Stimulated activated CD8-positive, alpha-beta memory T cell treated with anti-CD3 and anti-CD28 coated beads, Interleukin-4, amount 100 ng/mL, for 48 hours (primary cell): Measurements from ENCODE around the gene MXD4.

Source experiments
- DNase-seq: peaks from one replicate; pipeline ENCODE4 v3.0.0-alpha.2; 2020

MXD4 gene, protein sequence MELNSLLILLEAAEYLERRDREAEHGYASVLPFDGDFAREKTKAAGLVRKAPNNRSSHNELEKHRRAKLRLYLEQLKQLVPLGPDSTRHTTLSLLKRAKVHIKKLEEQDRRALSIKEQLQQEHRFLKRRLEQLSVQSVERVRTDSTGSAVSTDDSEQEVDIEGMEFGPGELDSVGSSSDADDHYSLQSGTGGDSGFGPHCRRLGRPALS

DNA sequence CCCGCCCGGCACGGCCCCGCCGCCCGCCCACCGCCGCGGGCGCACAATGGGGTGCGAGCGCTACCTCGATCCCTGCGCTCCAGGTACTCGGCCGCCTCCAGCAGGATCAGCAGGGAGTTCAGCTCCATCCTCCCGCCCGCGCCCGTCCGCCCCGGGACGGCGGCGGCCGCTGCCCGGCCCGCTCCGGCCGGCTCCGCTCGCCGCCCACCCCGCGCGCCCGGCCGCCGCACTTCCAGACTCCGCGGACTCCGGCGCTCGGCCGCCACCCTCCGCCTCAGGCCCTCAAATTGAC, at the start of gene MXD4:
TSS of gene MXD4 (minus strand) at position 257 of the 292 bp plus-strand sequence. CDS start at position 128, 129 bp downstream.
- DNase-seq, result no peak

DNA sequence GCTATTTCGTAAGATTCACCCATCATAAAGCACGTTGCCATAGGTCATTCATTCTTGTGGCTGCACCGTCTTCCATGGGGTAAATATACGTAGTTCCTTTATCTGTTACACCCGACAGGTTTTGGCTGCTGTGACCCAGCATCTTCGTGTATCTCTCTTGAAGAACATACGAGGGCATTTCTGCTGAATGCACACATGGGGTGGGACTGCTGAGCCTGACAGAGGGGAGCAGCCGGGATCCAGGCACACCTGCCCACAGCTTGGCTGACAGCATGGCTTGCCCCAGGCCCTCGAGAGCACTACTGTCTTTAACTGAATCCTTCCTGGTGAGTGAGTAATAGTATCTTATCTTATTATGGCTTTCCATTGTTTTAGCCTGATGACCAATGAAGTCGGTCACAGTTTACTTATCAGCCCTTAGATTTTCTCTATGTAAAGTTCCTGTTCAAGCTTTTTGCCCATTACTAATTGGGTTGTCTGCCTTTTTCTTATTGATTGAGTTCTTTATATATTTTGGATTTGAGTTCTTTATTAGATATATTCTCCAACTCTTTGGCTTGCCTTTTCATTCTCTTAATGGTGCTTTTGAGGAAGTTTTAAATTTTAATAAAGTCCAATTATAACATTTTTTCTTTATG, 45.0 kb upstream of the MXD4 start:
- DNase-seq, result no peak

DNA sequence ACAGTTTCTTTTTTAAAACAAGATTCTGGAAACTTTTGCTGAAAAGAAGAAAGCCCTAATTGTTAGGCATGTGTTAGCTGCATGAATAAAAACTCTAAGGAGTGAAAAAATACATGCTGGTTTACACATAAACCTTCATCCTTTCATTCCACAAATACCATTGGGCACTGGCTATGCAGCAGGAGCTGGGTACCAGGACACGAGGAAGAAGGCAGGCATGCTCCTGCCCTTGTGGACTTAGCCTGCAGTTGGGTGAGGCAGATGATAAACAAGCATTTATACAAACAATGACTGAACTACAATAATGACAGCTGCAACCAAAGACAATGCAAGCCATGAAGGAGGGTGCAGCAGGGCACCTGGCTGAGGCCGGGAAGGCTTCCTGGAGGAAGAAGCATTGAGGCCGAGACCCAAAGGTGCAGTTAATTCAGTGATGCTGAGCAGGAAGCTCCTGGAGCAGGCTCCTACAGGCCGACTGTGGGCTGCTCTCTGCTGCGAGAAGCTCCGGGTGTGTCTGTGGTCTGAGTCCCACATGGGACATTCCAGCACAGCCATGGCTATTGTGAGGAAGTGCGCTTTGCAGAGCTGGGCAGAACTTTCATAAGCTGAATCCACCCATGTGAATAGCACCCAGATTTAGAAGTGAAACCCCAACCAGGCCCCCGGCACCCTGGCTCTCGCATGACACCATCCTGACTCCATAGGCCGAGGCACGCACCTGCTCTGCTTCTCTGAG, 44.0 kb upstream of the MXD4 start:
- no peak for DNase-seq

DNA sequence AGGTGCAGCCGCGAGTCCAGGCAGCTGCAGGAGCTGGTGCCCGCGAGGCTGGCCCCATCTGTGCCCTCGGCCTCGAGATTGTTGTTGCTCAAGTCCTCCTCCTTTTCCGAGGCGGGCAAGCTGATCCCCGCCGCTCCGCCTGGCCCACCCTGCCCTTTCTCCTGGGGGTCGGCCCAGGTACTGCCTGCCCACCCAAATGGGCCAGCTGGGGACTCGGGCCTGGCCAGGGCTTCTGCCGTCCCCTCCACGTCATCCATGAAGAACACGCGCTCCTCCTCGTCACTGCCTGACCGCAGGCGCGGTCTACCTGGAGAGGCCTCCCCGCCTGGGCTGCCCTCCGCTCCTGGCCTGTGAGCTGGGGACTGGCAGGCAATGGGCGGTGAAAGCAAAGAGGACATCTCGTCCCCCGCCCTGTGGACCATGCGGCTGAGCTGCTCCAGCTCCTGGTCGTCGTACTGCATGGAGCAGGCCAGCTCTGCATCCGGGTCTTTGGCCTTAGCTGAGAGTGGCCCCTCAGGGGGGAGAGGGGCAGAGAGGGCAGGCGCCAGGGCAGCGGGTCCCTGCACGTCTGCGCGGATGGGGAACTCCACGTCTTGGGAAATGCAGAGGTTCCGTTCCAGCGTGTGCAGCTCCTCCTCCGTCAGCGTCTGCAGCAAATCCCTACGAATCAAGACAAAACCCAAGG, 43.1 kb upstream of the MXD4 start:
- no peak for DNase-seq

DNA sequence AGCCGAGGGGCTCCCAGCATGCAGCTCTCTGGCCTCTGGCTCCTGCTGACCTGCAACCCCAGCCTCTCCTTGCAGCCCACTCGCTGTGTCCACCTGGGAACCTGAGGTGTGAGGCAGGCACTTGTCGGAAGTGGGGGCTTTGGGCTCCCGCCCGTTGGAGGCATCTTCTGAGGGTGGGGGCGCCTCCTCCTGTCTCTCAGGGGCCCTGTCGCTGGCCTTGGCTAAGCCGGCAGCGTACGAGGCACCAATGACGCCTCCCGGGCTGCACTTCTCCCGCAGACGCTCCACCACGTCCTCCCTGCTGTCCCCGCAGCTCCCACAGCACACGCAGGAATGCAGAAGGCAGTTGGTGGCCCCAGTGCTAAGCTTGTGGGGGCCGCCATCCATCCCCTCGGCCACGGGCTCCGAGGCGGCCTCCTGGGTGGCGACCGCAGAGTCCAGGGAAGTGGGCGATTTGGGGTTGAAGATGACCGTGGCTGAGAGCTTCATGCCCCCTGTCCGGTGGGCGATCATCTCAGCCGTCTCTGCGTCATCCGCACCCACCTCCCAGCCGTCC, 42.5 kb upstream of the MXD4 start:
- DNase-seq, result no peak

DNA sequence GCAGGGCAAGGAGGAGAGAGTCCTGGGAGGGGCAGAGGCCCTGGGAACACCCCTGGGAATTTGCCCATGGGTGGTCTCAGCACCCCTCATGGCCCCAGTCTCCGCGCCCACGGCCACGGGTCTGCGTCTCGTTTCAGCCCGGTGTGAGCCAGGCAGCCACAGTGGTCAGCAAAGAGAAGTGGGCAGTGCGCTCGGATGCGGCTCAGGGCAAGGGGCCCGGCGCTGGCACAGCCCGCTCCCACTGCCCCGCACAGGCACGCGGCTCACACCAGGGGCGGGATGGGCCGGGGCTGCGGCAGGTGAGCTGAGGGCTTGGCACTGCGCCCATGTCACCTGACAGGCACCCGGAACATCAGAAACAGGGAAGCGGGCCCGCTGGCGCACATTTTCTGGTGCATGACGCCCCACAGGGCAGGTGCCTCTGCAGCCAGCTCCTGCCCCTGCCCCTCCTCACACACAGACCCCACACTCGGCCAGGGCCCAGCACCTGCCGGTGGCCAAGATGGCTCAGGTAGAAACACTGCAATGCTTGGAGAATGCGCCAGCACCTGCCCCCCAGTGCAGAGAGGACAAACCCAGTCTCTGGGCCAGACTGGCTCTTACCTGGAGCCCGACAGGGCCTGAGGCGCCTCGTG, 41.9 kb upstream of the MXD4 start:
- DNase-seq, result no peak

DNA sequence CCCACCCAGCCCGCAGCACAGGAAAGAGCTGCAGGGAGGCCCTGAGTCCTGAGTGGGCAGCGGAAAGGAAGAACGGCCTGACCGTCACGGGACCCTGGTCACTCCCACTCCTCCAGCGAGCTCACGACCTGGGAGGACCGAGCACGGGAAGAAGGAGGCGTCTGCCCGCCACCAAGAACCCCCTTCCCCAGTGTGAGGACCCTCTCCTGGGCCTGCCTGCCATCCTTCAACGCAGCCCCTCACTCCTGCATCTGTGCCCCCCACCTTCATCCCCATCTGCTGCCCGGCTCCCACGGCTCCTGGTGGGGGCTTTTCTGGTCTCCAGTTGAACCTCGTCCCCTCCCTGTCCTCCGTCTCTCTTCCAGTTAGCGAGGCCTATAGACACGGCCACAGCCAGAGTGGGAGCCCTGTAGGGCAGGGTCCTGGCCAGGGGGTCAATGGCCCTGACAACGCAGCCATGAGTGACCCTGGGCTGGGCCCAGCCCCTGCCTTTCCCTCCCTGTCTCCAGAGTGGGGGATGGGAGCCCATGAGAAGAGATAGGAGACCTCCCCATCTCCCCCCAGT, 41.3 kb upstream of the MXD4 start:
- DNase-seq, result no peak

DNA sequence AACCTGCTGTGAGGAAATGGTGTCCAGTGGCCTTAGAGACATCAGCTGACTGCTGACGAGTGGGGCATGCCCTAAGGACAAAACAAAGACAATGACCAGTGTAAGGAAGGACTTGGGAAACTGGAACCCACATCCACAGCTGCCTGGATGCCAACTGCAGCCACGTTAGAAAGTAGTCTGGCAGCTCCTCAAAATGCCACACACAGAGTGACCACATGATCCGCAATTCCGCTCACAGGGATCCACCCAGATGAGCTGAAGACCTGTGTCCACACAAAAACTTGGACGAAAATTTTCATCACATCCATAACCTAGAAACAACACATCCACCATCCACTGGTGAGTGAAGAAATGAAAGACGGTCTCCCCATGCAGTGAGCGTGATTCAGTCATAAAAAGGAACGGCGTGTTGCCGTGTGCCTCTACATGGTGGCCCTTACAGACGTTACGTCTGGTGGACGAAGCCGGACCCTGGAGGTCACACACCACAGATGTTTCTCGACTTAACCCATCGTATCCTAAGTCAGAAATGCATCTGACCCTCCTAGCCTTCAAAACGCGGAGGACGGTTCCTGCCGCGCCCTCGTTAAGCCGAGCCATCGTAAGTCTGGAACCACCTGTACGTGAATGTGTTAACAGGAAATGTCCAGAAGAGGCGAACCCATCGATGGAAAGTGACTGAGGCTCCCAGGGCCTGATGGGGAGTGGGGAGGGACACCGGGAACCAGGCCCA, 40.6 kb upstream of the MXD4 start:
- no peak for DNase-seq

DNA sequence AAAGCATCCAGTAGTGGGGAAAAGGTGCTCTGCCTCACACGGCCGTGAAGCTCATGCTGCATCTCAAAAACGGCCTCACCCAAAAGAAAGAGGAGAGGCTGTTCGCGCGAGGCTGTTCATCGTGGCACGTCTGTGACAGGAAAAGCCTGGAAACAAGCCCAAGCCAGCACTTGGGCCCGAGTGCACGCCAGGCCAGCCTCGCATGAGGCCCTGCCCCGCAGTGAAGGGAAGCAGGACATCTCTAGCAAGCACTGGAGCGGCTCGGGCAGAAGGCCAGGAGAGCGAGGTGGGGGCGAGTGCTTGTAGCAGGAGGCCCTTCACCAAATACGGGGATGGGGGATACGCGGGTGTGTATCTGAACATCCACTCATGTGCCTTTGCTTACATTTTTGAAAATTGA, 39.9 kb upstream of the MXD4 start:
- DNase-seq, result no peak

DNA sequence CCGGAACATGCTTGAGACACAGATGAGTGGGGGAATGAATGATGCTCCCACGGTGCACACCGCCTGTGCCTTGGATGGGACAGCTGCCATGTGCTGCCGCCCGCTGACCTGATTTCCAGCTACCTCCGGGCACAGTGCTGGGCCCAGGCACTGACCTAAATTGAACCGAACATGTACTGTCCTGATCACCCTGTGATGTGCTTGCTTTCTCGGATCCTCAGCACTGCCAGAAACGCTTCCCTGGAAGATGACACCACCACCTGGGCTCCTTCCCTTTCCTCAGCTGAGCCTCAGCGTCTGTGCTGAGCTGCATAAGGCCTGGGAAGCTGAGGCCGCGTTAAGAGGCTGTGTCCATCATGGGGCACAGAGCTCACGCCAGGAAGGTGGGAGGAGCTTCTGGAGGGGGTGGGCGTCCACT, 39.3 kb upstream of the MXD4 start:
- DNase-seq, result peak; percentile 6

DNA sequence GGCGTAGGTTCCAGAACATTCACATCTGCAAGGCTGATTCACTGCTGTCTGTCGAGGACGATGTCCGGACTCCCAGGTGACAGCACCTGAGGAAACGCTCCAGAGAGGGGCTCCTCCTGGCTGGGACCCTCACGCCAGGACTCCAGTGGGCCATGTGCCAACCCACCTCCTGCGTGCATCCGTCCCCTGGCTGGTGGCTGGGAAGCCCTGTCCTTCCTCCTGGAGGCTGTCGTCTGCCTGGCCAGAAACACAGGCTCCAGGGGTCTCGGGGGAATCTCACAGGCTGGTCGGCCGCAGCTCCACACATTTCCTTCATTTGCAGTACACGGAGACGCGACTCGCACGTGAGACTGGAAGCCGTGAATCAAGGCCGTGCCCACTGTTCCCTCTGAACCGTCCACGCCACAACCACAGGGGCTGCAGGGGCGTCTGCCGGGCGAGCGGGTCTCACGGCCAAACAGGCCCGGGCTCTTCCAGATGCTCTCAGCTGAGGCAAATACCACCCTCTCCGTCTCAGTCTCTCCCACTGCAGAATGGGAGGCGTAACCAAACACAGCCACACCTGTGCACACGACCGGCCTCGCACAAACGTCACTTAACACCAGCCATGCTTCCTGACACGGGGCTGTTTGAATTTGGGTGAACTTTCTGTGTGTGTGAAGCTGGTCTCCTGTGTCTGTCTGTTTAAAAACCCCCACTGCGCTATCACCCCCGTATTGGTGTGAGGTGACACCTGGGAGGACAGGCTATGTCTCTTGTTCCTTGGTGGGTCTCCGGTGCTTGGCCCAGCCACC, 38.7 kb upstream of the MXD4 start:
- peak; percentile 18 for DNase-seq

DNA sequence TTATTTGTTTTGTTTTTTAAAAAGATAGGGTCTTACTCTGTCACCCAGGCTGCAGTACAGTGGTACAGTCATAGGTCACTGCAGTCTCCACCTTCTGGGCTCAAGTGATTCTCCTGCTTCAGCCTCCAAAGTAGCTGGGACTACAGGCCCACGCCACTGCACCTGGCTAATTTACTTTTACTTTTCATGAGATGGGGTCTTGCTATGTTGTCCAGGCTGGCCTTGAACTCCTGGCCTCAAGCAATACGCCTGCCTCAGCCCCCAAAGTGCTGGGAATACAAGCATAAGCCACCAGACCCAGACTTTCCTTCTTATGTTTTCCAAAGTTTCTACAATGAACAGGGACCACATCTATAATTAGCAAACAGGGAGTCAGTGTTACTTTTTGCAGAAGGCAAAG, 37.9 kb upstream of the MXD4 start:
- peak; percentile 7 for DNase-seq

DNA sequence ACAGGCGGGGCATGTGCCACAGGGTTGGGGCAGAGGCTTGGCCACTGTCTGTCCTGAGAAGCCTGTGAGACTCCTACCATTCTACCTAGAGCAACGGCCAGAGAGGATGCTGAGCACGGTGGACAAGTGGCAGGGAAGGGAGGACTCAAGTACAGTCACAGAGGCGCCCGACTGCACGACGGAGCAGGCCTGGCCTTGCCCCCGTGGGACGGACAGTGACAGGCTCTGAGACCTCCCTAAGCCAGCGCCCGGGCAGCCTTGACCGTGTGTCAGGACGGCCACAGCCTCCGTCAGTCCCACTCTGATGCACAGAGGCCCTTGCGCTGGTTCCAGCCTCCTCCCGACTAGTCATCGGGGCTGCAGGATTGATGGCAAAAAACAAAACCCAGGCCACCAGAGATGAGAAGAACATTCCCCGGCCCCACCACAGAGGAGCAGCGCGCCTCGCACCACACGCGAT, 36.7 kb upstream of the MXD4 start:
- DNase-seq, result peak; percentile 15

DNA sequence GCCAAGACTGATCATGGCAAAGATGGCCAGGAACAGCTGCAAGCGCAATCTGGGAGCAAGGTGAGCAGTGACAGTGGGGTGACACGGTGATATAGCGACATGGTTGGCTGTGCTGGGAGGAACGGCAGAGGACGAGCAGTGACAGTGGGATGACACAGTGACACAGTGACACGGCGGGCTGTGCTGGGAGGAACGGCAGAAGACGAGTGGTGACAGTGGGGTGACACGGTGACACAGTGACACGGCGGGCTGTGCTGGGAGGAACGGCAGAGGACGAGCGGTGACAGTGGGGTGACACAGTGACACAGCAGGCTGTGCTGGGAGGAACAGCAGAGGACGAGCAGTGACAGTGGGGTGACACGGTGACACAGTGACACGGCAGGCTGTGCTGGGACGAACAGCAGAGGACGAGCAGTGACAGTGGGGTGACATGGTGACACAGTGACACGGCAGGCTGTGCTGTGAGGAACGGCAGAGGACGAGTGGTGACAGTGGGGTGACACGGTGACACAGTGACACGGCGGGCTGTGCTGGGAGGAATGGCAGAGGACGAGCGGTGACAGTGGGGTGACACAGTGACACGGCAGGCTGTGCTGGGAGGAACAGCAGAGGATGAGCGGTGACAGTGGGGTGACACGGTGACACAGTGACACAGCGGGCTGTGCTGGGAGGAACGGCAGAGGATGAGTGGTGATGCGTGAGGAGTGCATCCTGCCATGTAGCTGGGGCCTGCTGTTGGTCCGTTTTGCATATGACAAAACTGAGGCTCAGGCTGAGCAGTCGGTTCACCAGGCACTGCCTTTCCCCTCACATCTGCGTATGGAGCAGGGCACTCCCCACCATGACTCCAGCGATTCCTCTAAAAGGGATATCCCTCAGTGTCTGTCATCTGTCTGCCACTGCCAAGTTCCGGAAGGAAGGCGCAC, 36.0 kb upstream of the MXD4 start:
- DNase-seq, result peak; percentile 27

DNA sequence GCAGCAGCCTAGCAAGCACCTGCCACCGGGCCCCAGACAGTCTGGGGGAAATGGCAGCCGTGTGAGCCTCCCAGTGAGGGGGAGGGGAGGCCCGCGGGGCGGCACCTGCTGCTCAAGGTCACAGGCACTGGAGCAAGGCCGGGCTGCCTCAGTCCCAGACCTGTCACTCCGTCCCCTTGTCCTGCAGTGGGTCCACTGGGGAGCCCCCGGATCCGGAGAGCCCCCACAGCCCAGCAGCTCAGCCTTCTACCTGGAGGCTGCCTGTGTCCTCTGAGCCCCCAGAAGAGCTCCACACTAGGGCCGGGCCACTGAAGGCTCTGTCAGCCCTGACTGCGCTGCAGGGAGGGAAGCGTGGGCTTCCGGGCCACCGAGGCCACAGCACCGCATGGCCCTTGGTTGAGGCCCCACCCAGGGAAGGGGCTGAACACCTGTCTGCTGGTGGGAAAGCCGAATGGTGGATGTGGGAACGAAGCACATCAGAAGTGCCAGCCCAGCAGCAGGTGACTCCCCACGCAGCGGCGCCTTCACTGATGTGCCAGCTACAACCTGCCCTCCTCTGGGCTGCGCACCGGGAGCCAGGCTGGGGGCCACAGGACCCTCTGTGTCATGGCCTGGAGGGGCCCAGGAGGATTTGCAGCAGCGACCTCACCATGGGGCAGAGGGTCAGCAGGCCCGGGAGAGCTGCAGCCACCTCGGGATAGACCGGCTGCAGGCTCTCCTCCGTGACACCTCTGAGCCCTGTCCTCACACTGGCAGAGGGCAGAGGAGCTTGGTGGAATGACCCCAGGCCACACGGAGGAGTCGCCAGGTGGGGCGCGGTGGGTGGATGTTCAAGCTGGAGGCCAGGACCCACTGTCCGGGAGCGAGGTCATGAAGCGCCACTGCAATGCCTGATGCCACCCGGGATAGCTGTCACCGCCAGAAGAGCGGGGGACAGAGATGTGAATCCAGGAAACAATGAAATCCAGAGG, 35.0 kb upstream of the MXD4 start:
- DNase-seq, result peak; percentile 34

DNA sequence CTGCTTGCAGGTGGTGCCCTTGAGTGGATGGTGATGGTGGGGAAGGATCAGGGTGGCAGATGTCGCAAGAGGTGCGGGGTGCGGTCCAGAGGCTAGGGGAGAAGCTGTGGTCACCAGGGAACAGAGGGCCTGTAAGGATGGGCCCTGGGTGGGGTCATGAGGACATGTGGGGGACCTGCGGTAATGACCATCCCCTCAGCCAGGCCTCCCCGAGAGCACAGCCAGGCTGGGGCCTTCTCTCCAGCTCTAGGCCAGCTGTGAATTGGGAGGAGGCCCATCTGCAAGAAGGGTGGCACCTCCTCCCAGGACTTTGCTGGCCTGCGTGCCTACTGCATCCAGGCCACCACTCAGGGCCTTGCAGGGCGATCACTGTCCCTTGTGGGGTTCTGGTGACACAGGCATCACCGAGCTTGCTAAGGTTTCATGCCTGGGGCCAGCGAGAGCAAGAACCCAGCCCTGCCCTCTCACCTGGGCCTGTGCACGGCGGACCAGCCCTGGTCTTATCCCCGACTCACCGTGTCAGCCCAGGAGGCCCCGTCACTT, 34.1 kb upstream of the MXD4 start:
- peak; percentile 23 for DNase-seq

DNA sequence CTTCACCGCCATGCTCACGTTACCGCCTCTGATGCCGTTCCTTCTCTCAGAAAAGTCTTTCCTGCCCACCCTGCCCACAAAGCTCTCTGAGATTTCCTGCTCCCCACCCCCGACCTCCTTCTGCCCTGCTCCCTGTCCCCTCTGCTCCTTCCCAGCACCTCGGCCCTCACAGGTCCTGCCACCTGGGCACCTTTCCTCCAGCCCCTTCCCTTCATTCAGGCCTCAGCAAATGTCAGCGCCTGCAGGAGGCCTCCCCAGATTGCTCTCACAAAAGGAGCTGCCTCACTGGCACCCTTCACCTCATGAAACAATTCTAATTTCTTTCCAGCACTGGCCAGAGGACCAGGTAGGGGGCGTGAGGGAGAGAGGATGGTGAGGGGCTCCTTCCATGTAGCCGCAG, 33.6 kb upstream of the MXD4 start:
- DNase-seq, result no peak

DNA sequence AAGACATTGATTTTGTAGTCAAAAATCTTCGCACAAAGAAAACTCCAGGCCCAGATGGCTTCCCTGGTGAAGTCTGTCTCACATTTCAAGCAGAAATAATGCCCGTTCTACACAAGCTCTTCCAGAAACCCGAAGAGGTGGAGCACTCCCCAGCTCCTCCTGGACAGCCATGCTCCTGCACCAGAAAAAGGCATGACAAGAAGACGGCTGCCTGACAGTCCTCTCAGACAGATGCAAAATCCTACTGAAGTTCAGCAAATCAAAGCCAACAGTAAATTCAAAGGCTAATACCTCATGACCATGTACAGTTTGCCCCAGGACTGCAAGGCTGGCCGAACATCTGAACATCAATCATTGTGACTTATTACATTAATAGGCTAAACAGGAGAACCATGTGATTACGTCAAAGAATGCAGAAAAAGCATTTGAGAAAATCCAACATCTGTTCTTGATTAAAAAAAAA, 30.8 kb upstream of the MXD4 start:
- DNase-seq, result peak; percentile 16
